PC-9 (cell line): ENCODE data around the gene IMP4. TPM values are rescaled to one million over a fixed set of nuclear protein-coding genes. Genes with fewer than 3 reads are reported as not detected.

Experiments used
- BruUV-seq: library from RNA; stranded (reverse); fragments of 400-500 nt; replicated peaks from 2 replicates; lab custom pipeline; 2021; lab: Mats Ljungman, UMichigan
- CTCF ChIA-PET: fragments of 300-600 bp; sonication (Branson Sonifier 250); formaldehyde crosslinking; loops from one replicate; lab custom pipeline; 2022; ENCODE audit warnings: antibody characterized with exemption; lab: Charles Lee
- POLR2A ChIA-PET: fragments of 300-600 bp; sonication (Branson Sonifier 250); formaldehyde crosslinking; loops from one replicate; lab custom pipeline; 2022; ENCODE audit warnings: antibody characterized with exemption; ENCODE audit not compliant: unreplicated experiment; lab: Charles Lee
- DNase-seq, 2 experiments: peaks; one replicate each; pipeline versions ENCODE4 v3.0.0 to v3.0.0-alpha.2; 2015 to 2022; ENCODE audit warnings: mixed read lengths in 1 of 2
- H2AFZ ChIP-seq: fragments of 200-600 bp; sonication (generic); 2 replicates; pipeline ENCODE4 v1.8.1; 2017; ENCODE audit warnings: antibody characterized with exemption
- H3F3A ChIP-seq: fragments of 200-600 bp; sonication (generic); 2 replicates; pipeline ENCODE4 v1.8.1; 2017; ENCODE audit warnings: antibody characterized with exemption, mild to moderate bottlenecking, low read depth; ENCODE audit not compliant: insufficient read depth
- H3K27ac ChIP-seq: fragments of 200-600 bp; sonication (generic); 2 replicates; pipeline ENCODE4 v1.6.1; 2016; ENCODE audit warnings: mixed run types
- H3K27me3 ChIP-seq: fragments of 200-600 bp; sonication (generic); 2 replicates; pipeline ENCODE4 v1.6.1; 2016; ENCODE audit warnings: low read depth, mixed run types; ENCODE audit not compliant: insufficient read depth
- H3K36me3 ChIP-seq: fragments of 200-600 bp; sonication (generic); 2 replicates; pipeline ENCODE4 v1.6.1; 2016; ENCODE audit warnings: low read depth, mixed run types
- H3K4me1 ChIP-seq: fragments of 200-600 bp; sonication (generic); replicated peaks from 2 replicates; pipeline ENCODE4 v1.6.1; 2016; ENCODE audit warnings: mixed run types; ENCODE audit not compliant: insufficient read depth
- H3K4me2 ChIP-seq: fragments of 200-600 bp; sonication (generic); 2 replicates; pipeline ENCODE4 v1.6.1; 2017; ENCODE audit warnings: mixed run types
- H3K4me3 ChIP-seq: fragments of 200-600 bp; sonication (generic); 2 replicates; pipeline ENCODE4 v1.6.1; 2016; ENCODE audit warnings: mixed run types
- H3K79me2 ChIP-seq: fragments of 200-600 bp; sonication (generic); 2 replicates; pipeline ENCODE4 v1.6.1; 2017; ENCODE audit warnings: low read depth, mixed run types
- H3K9me2 ChIP-seq: fragments of 200-600 bp; sonication (generic); 2 replicates; pipeline ENCODE4 v1.8.1; 2017; ENCODE audit warnings: mild to moderate bottlenecking; ENCODE audit not compliant: insufficient read depth
- H3K9me3 ChIP-seq: fragments of 200-600 bp; sonication (generic); 2 replicates; pipeline ENCODE4 v1.8.1; 2016; ENCODE audit warnings: low read depth; ENCODE audit not compliant: insufficient read depth
- H4K20me1 ChIP-seq: fragments of 200-600 bp; sonication (generic); 2 replicates; pipeline ENCODE4 v1.8.1; 2017; ENCODE audit not compliant: insufficient read depth
- EZH2 ChIP-seq: fragments of 200-600 bp; sonication (generic); IDR thresholded peaks from 2 replicates; pipeline ENCODE4 v1.8.0; 2017; ENCODE audit warnings: antibody characterized with exemption, low read depth
- intact Hi-C: fragments of 100-400 bp; cut with micrococcal nuclease; formaldehyde crosslinking; loops from one replicate; pipeline ENCODE4 v1.10.0; 2022; ENCODE audit not compliant: unreplicated experiment
- total RNA-seq: library from RNA; stranded (reverse); gene quantifications from 2 replicates; pipeline ENCODE4 v1.2.3, GENCODE V29; 2021
- TF ChIP-seq, protein P1 (sequence below): fragments of 200-600 bp; sonication (generic); conservative IDR thresholded peaks from 2 replicates; pipeline ENCODE4 v1.6.1; 2017; ENCODE audit warnings: mixed run types, antibody characterized with exemption, mild to moderate bottlenecking, moderate library complexity

Gene IMP4
- total RNA-seq, 1 experiment from 2014 or later: 76.8 TPM

DNA sequence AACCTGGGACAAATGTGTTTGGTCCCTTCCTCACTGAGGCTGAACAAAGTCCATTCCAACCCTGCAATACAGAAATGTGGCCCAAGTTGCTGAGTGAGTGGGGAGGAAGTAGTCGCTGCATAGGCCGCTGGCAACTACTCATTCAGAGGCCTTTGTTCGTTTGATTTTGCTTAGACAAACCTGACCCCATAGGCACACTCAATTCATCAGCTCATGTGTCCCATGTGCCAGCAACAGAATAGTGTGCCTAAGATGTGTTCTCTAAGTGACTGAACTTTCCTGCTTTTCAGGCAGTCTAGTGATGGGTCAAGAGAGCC, 36.2 kb downstream of the IMP4 start:
- no peaks in the 10 kb centered on the region for H3K36me3 ChIP-seq
- H3F3A ChIP-seq: no peaks in the 10 kb centered on the region
- ChIA-PET POLR2A (no interaction called here), CTCF (interaction anchor here (0.7 kb wide), 1 partner anchor 947 kb away, joined by 4 read pairs; no protein-coding TSS in a partner anchor)
- DNase-seq: no peak
- H3K4me2 ChIP-seq: no peak overlapping the region
- H3K27ac ChIP-seq: no peak overlapping the region
- no peaks in the 10 kb centered on the region for H3K27me3 ChIP-seq
- intact Hi-C loops: no loop called here
- no peaks in the 10 kb centered on the region for H4K20me1 ChIP-seq
- no peaks in the 10 kb centered on the region for H3K9me3 ChIP-seq
- no peak overlapping the region for H2AFZ ChIP-seq
- 0 out of 2 replicates have a peak, but pooled peaks cover 6% of the 10 kb centered on the region for H3K4me1 ChIP-seq
- TF ChIP-seq, protein P1, sequence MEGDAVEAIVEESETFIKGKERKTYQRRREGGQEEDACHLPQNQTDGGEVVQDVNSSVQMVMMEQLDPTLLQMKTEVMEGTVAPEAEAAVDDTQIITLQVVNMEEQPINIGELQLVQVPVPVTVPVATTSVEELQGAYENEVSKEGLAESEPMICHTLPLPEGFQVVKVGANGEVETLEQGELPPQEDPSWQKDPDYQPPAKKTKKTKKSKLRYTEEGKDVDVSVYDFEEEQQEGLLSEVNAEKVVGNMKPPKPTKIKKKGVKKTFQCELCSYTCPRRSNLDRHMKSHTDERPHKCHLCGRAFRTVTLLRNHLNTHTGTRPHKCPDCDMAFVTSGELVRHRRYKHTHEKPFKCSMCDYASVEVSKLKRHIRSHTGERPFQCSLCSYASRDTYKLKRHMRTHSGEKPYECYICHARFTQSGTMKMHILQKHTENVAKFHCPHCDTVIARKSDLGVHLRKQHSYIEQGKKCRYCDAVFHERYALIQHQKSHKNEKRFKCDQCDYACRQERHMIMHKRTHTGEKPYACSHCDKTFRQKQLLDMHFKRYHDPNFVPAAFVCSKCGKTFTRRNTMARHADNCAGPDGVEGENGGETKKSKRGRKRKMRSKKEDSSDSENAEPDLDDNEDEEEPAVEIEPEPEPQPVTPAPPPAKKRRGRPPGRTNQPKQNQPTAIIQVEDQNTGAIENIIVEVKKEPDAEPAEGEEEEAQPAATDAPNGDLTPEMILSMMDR: no peak
- TF ChIP-seq EZH2: no peak
- BruUV-seq: no TSS peak
- H3K79me2 ChIP-seq: no peaks in the 10 kb centered on the region
- H3K9me2 ChIP-seq: no peaks in the 10 kb centered on the region
- H3K4me3 ChIP-seq: no peak overlapping the region

DNA sequence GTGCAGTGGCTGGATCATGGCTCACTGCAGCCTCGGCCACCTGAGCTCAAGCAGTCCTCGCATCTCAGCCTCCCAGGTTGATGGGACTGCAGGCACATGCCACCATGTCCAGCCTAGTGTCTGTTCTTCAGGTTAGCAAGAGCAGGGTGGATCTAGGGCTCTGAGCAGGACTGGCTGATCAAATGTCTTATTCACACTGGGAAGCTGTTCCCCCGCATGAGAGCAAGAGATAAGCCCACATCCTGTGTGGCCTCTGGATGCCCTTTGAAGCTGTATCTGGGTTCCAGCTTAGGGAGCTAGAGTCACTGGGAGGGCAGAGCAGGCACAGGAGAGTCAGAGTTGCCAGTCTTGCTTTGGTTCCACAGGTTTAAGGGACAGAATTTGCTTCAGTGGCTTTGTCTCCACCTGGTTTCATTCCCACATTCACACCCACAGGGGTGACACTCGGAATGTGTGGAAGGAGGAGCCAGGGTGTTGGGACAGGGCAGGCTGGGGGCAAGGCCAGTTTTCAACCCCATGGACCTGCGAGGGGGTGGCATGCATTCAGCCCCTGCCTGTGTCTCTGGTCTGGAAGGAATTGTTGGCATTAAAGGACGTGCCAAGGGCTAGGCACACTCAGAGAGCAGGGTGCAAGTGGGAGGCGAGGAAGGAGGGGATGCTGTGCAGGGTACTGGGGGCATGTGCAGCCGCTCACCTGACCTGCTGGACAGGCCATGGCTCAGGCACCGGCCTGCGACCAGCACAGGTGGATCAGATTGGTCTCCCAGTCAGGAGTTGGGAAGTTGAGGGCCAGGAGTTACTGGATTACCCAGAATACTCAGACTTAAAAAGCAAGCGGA, 37.6 kb downstream of the IMP4 start:
- CTCF ChIA-PET: no interaction called here
- no peak overlapping the region for H3K4me3 ChIP-seq
- TF ChIP-seq EZH2: no peak
- TF ChIP-seq, protein P1: no peak
- POLR2A ChIA-PET: no interaction called here
- no peaks in the 10 kb centered on the region for H4K20me1 ChIP-seq
- no peaks in the 10 kb centered on the region for H3K4me1 ChIP-seq
- no TSS peak for BruUV-seq
- H3K9me3 ChIP-seq: no peaks in the 10 kb centered on the region
- no peak for DNase-seq
- no peaks in the 10 kb centered on the region for H3K27me3 ChIP-seq
- H2AFZ ChIP-seq: no peak overlapping the region
- H3K4me2 ChIP-seq: no peak overlapping the region
- H3K9me2 ChIP-seq: no peaks in the 10 kb centered on the region
- intact Hi-C loops: no loop called here
- H3F3A ChIP-seq: no peaks in the 10 kb centered on the region
- H3K36me3 ChIP-seq: no peaks in the 10 kb centered on the region
- no peak overlapping the region for H3K27ac ChIP-seq
- H3K79me2 ChIP-seq: no peaks in the 10 kb centered on the region

DNA sequence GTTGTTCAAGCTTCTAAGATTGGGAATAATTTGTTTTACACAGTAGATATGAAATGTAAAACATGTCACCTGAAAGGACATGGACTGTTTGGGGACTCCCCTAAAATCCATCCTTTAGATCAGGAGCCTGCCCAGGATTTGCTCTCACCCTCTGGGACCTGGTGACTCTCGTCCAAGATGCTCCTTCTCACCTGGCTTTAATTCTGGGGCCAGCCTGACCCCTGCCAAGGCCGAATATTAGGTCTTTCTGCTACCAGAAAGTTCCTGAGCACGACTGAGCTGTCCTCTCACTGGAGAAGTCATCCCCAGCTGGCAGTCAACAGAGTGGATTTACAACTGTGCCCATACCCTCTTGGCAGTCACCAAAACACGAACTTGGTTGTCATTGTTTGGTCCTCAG, 38.4 kb downstream of the IMP4 start:
- H2AFZ ChIP-seq: no peak overlapping the region
- POLR2A ChIA-PET: no interaction called here
- no peak for TF ChIP-seq EZH2
- TF ChIP-seq, protein P1: no peak
- H3K4me2 ChIP-seq: no peak overlapping the region
- no peaks in the 10 kb centered on the region for H3K4me1 ChIP-seq
- no TSS peak for BruUV-seq
- intact Hi-C loops: no loop called here
- CTCF ChIA-PET: no interaction called here
- H3K9me2 ChIP-seq: no peaks in the 10 kb centered on the region
- no peaks in the 10 kb centered on the region for H3K9me3 ChIP-seq
- no peaks in the 10 kb centered on the region for H3K79me2 ChIP-seq
- no peak overlapping the region for H3K4me3 ChIP-seq
- H3K27ac ChIP-seq: no peak overlapping the region
- no peak for DNase-seq
- H4K20me1 ChIP-seq: no peaks in the 10 kb centered on the region
- H3K27me3 ChIP-seq: no peaks in the 10 kb centered on the region
- no peaks in the 10 kb centered on the region for H3K36me3 ChIP-seq
- no peaks in the 10 kb centered on the region for H3F3A ChIP-seq
